Measurements from ENCODE around the gene TBL1X. TPM values are rescaled to one million over a fixed set of nuclear protein-coding genes. Genes with fewer than 3 reads are reported as not detected.
A peak's percentile ranks its signal among the peaks of the same experiment; 100 is the strongest.

Gene TBL1X
- total RNA-seq, 2 donors from 2014 or later, result 8.0 to 18.6 TPM

DNA sequence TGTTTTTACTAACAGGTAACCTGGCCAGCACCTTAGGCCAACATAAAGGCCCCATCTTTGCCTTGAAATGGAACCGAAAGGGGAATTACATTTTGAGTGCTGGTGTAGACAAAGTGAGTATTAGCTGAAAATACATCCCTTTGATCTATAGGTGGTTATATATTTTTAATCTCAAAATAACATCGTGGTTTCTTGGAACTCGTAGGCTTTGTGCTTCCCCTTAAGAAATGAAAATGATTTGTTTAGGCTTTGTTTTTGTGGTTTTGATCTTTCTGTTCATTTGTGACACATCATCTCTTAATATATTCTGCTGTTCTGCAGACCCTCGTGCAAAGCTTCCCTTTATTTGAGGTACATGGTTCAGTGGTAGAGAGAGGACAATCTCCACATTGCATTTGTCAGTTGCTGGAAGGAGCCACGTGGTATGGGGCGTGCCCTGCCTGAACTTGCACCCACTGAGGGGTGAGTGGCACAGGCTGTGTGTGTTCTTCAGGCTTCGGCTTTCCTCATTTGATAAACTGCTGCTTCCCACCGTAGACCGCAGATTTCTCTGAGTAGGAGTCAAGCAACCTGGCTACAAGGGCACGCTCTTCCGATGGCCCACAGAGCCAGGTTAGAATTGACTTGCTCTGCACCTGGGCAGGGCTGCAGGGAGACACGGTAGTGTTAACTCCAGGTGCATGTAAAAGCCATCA lies 228.6 kb downstream of the TBL1X start:
- peaks cover 55% of the 10 kb centered on the region for H3K36me3 Mint-ChIP-seq (ENCODE audit: low read depth)

DNA sequence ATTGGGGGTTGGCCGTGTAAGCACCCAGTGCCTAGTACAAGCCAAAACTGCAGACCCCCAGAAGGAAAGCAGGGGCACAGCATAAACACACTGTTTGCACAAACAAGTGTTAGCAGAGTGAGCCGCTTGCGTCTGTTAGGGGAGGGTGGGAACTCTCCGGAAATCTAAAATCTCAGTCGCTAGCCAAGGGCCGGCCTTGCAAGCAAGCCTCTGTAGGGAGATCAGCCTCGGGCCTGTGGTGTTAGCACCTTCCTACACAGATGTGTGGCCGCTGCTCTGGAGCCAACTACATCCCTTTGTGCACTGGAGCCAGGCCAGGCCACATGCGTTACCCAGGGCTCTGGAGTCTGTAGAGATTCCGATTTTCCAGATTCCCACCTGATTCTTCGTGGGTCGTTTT lies 233.7 kb downstream of the TBL1X start:
- Mint-ChIP-seq H3K27me3 (no peaks in the 10 kb centered on the region), H3K27ac (no peak overlapping the region), H3K9me3 (no peaks in the 10 kb centered on the region), H3K4me1 (no peaks in the 10 kb centered on the region), H3K4me3 (no peak overlapping the region), H3K36me3 (ENCODE audit: low read depth) (peaks cover 40% of the 10 kb centered on the region)
- ATAC-seq (replicated peaks), result no peak

More for the DNA sequence above, 228.6 kb downstream of the TBL1X start:
- Mint-ChIP-seq H3K9me3 (no peaks in the 10 kb centered on the region), H3K27ac (no peak overlapping the region), H3K4me1 (no peaks in the 10 kb centered on the region), H3K27me3 (no peaks in the 10 kb centered on the region), H3K4me3 (no peak overlapping the region)
- ATAC-seq (replicated peaks), result no peak

- H3K4me3 Mint-ChIP-seq, result no peak overlapping the region
- no peaks in the 10 kb centered on the region for H3K9me3 Mint-ChIP-seq
- no peaks in the 10 kb centered on the region for H3K4me1 Mint-ChIP-seq
- H3K27ac Mint-ChIP-seq, result no peak overlapping the region
- peaks cover 40% of the 10 kb centered on the region for H3K36me3 Mint-ChIP-seq (ENCODE audit: low read depth)
- ATAC-seq (replicated peaks), result no peak
- H3K27me3 Mint-ChIP-seq, result no peaks in the 10 kb centered on the region
Measured at GRCh38 chrX:9700555-9700954, 235.7 kb downstream of the TBL1X start.

DNA sequence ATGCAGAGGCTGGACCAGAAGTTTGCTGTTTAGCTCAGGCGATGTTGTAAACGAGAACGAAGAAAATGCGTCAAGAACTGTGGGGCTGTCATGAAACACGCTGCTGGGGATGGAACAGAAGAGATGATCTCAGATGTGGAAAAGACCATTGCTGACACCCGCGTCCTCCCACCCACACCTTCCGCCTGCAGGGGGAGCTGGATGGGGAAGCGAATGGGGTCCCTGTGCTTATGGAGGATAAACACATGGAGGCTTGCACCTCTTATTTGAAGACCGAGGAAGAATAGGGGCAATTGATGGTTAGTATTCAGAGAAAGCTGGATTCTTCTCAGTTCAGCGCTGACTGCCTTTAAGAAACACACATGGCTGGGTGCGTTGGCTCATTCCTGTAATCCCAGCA lies 236.9 kb downstream of the TBL1X start:
- H3K4me1 Mint-ChIP-seq, result no peaks in the 10 kb centered on the region
- H3K4me3 Mint-ChIP-seq, result no peak overlapping the region
- no peaks in the 10 kb centered on the region for H3K9me3 Mint-ChIP-seq
- H3K36me3 Mint-ChIP-seq (ENCODE audit: low read depth), result peaks cover 36% of the 10 kb centered on the region
- no peak for ATAC-seq (replicated peaks)
- no peaks in the 10 kb centered on the region for H3K27me3 Mint-ChIP-seq
- no peak overlapping the region for H3K27ac Mint-ChIP-seq

DNA sequence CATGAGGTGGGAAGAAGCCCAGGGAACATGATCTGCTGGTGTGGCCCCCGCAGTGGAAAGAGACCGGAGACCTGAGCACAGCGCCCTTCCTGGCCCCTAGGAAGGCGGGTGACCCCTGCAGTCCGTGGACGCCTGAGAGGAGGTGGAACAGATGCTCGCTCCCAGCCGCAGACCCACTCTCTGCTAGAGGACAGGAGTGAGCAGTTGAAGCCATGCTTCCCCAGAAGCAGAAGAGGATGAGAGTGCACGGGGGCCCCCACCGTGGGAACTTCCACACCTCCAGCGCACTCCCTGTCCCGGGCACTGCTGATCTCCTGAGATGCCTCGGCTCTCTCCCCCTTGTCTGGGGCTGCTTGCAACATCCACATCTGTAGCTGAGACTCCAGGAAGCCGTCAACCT lies 238.5 kb downstream of the TBL1X start:
- Mint-ChIP-seq H3K27ac (no peak overlapping the region), H3K4me3 (no peak overlapping the region), H3K27me3 (no peaks in the 10 kb centered on the region), H3K36me3 (ENCODE audit: low read depth) (peaks cover 31% of the 10 kb centered on the region), H3K9me3 (no peaks in the 10 kb centered on the region), H3K4me1 (no peaks in the 10 kb centered on the region)
- no peak for ATAC-seq (replicated peaks)

GRCh38 chrX:9704876-9705465 lies 240.1 kb downstream of the TBL1X start:
- Mint-ChIP-seq H3K36me3 (ENCODE audit: low read depth) (peaks cover 45% of the 10 kb centered on the region), H3K9me3 (no peaks in the 10 kb centered on the region), H3K27me3 (no peaks in the 10 kb centered on the region), H3K4me1 (peaks cover 4% of the 10 kb centered on the region), H3K27ac (no peak overlapping the region), H3K4me3 (no peak overlapping the region)
- no peak for ATAC-seq (replicated peaks)

GRCh38 chrX:9706421-9706820 lies 241.6 kb downstream of the TBL1X start:
- H3K9me3 Mint-ChIP-seq, result no peaks in the 10 kb centered on the region
- no peak overlapping the region for H3K4me3 Mint-ChIP-seq
- peaks cover 53% of the 10 kb centered on the region for H3K36me3 Mint-ChIP-seq (ENCODE audit: low read depth)

DNA sequence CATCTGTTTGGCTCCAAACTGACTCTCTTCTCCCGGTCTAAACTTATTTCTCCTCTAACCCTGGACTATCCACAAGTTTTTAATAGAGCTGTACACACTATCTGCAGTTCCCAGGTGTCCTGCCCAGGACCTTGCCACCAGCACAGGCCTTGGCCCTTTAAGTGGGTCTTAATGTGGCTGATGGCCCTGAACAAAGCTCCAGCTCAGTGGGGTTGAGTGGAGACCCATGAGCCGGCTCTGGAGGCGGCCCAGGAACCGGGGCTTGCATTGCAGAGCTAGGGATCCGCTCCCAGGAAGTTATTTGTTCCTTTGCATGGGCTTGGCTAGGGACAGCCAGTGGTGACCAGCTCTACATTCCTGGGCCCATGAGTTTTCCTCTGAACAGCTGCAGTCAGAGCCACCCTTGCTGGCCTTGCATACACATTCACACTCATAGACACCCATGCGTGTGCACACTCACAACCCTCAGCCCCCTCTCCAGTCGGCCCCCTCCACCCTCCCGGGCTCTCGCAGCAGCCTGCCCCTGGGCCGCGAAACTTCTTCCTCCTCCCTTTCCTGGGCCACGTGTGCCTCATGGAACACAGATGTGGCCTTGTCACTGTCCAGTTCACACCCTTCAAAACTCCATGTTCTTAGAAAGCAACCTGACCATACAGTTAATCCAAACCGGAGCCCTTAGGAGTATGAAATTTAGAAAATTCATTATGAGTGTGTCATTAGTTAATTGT lies 242.6 kb downstream of the TBL1X start:
- no peaks in the 10 kb centered on the region for H3K27me3 Mint-ChIP-seq
- no peak for ATAC-seq (replicated peaks)
- H3K9me3 Mint-ChIP-seq, result no peaks in the 10 kb centered on the region
- H3K4me3 Mint-ChIP-seq, result no peak overlapping the region
- H3K27ac Mint-ChIP-seq, result no peak overlapping the region
- H3K36me3 Mint-ChIP-seq (ENCODE audit: low read depth), result peaks cover 57% of the 10 kb centered on the region
- H3K4me1 Mint-ChIP-seq, result peaks cover 4% of the 10 kb centered on the region

More at GRCh38 chrX:9706421-9706820, 241.6 kb downstream of the TBL1X start:
- no peak for ATAC-seq (replicated peaks)
- Mint-ChIP-seq H3K27me3 (no peaks in the 10 kb centered on the region), H3K27ac (no peak overlapping the region), H3K4me1 (peaks cover 4% of the 10 kb centered on the region)

- peaks cover 4% of the 10 kb centered on the region for H3K4me1 Mint-ChIP-seq
- no peak for ATAC-seq (replicated peaks)
- no peak overlapping the region for H3K4me3 Mint-ChIP-seq
- no peaks in the 10 kb centered on the region for H3K9me3 Mint-ChIP-seq
- H3K27ac Mint-ChIP-seq, result no peak overlapping the region
- peaks cover 63% of the 10 kb centered on the region for H3K36me3 Mint-ChIP-seq (ENCODE audit: low read depth)
- no peaks in the 10 kb centered on the region for H3K27me3 Mint-ChIP-seq
Measured at GRCh38 chrX:9708086-9708485, 243.2 kb downstream of the TBL1X start.

- Mint-ChIP-seq H3K9me3 (no peaks in the 10 kb centered on the region), H3K27me3 (no peaks in the 10 kb centered on the region), H3K27ac (no peak overlapping the region), H3K4me1 (peaks cover 4% of the 10 kb centered on the region), H3K36me3 (ENCODE audit: low read depth) (peaks cover 63% of the 10 kb centered on the region), H3K4me3 (no peak overlapping the region)
- ATAC-seq (replicated peaks), result peak; percentile 72
Measured at GRCh38 chrX:9708923-9709553, 244.2 kb downstream of the TBL1X start.

DNA sequence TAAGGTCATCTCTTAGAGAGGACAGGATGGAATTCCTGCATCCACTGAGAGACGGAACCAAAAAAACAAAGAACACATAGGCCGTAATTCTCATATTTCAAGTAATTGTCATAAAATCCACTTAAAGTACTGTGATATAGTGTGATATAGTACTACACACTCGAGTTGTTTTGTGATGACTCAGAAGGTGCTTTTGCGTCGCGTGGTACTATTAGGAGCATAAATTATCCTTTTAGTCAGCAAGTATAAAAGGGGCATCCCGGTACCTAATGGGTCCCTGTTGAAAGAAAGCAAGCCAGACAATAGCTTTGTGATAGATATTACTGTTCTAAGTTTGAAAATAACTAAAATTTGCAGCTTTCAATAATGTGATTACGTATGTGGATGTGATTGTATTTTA lies 245.5 kb downstream of the TBL1X start:
- peaks cover 4% of the 10 kb centered on the region for H3K4me1 Mint-ChIP-seq
- no peaks in the 10 kb centered on the region for H3K27me3 Mint-ChIP-seq
- H3K4me3 Mint-ChIP-seq, result no peak overlapping the region
- ATAC-seq (replicated peaks), result no peak
- no peaks in the 10 kb centered on the region for H3K9me3 Mint-ChIP-seq
- H3K36me3 Mint-ChIP-seq (ENCODE audit: low read depth), result peaks cover 61% of the 10 kb centered on the region
- no peak overlapping the region for H3K27ac Mint-ChIP-seq

DNA sequence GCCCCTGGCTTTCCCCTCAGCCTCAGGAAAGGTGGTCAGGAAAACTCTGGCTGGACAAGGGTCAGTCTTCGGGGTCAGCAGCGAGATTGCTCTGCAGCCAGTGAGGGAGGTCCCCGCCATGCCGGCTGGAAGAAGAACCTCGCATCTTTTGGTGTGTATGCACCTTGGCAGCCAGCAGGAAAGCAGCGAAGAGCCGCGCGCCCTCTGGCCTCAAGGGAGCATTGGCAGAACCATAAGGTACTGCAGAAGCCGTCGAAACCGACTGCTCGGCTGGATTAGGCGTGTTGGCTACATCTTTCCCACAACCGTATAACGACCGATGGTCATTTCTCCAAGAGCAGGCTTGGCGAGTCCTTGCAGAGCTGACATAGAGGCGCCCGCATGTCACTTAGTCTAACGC lies 252.5 kb downstream of the TBL1X start:
- H3K4me1 Mint-ChIP-seq, result no peaks in the 10 kb centered on the region
- H3K27ac Mint-ChIP-seq, result no peak overlapping the region
- no peak for ATAC-seq (replicated peaks)
- H3K36me3 Mint-ChIP-seq (ENCODE audit: low read depth), result peaks cover 81% of the 10 kb centered on the region
- H3K9me3 Mint-ChIP-seq, result peaks cover 4% of the 10 kb centered on the region
- no peak overlapping the region for H3K4me3 Mint-ChIP-seq
- H3K27me3 Mint-ChIP-seq, result no peaks in the 10 kb centered on the region

DNA sequence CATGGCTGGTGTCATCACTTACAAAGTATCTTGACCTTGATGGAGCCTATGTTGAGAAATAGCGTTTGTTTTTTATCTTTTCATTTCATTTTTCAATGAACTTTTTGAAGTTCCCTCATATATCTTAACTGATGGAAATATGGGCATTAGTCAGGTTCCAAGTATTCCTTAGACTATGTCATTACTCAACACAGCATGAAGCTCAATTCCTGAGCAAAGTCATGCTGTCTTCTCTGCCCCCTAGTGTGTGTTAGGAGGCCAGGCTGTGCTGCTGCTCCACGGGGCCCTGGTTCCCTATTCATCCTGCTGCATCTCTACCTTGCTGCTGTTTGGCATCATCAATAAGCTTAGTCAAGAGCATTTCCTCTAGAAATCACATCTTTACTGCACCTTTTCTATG lies 259.9 kb downstream of the TBL1X start:
- Mint-ChIP-seq H3K36me3 (ENCODE audit: low read depth) (peaks cover 22% of the 10 kb centered on the region), H3K27ac (no peak overlapping the region), H3K9me3 (peaks cover 5% of the 10 kb centered on the region), H3K4me3 (no peak overlapping the region), H3K27me3 (no peaks in the 10 kb centered on the region), H3K4me1 (no peaks in the 10 kb centered on the region)
- no peak for ATAC-seq (replicated peaks)

GRCh38 chrX:9728261-9728660 lies 263.4 kb downstream of the TBL1X start:
- no peaks in the 10 kb centered on the region for H3K9me3 Mint-ChIP-seq
- no peak overlapping the region for H3K4me3 Mint-ChIP-seq
- ATAC-seq (replicated peaks), result no peak
- no peak overlapping the region for H3K27ac Mint-ChIP-seq
- no peaks in the 10 kb centered on the region for H3K4me1 Mint-ChIP-seq
- H3K36me3 Mint-ChIP-seq (ENCODE audit: low read depth), result no peaks in the 10 kb centered on the region
- no peaks in the 10 kb centered on the region for H3K27me3 Mint-ChIP-seq
